ENCODE results near the gene LIPI. TPM values are rescaled to one million over a fixed set of nuclear protein-coding genes. Genes with fewer than 3 reads are reported as not detected.
"Not testable (repeated sequence)": the region's sequence is repeated elsewhere in the genome, so short reads cannot be mapped to it uniquely, and the experiment has no call there.

LIPI gene
- polyA plus RNA-seq, 4 donors, result 0.31 to 0.37 (median 0.35) TPM

- no peak for DNase-seq (ENCODE audit: low read depth in 4 of 4, low spot score in 3 of 4)
These were observed 90.5 kb downstream of the LIPI start for GRCh38 chr21:14120091-14120734.

- DNase-seq (ENCODE audit: low read depth in 4 of 4, low spot score in 3 of 4), result no peak
These were observed 91.7 kb downstream of the LIPI start for GRCh38 chr21:14119038-14119437.

- no peak for DNase-seq (ENCODE audit: low read depth in 4 of 4, low spot score in 3 of 4)
These were observed 94.7 kb downstream of the LIPI start for GRCh38 chr21:14116080-14116481.

GRCh38 chr21:14115646-14116045, 95.1 kb downstream of the LIPI start:
- DNase-seq (ENCODE audit: low read depth in 4 of 4, low spot score in 3 of 4), result no peak

- DNase-seq (ENCODE audit: low read depth in 4 of 4, low spot score in 3 of 4), result no peak
These were observed 96.5 kb downstream of the LIPI start for GRCh38 chr21:14114251-14114650.

- not testable (repeated sequence) for DNase-seq (ENCODE audit: low read depth in 4 of 4, low spot score in 3 of 4)
These were observed 106.2 kb downstream of the LIPI start for GRCh38 chr21:14104564-14104963.

- no peak for DNase-seq (ENCODE audit: low read depth in 4 of 4, low spot score in 3 of 4)
These were observed 111.2 kb downstream of the LIPI start for GRCh38 chr21:14099570-14099969.

- DNase-seq (ENCODE audit: low read depth in 4 of 4, low spot score in 3 of 4), result no peak
These were observed 112.8 kb downstream of the LIPI start for GRCh38 chr21:14097881-14098499.

GRCh38 chr21:14096577-14096976, 114.2 kb downstream of the LIPI start:
- no peak for DNase-seq (ENCODE audit: low read depth in 4 of 4, low spot score in 3 of 4)

GRCh38 chr21:14096172-14096571, 114.6 kb downstream of the LIPI start:
- no peak for DNase-seq (ENCODE audit: low read depth in 4 of 4, low spot score in 3 of 4)

- no peak for DNase-seq (ENCODE audit: low read depth in 4 of 4, low spot score in 3 of 4)
These were observed 115.7 kb downstream of the LIPI start for GRCh38 chr21:14095056-14095455.

- no peak for DNase-seq (ENCODE audit: low read depth in 4 of 4, low spot score in 3 of 4)
These were observed 117.8 kb downstream of the LIPI start for GRCh38 chr21:14092834-14093560.

- DNase-seq (ENCODE audit: low read depth in 4 of 4, low spot score in 3 of 4), result not testable (repeated sequence)
These were observed 120.6 kb downstream of the LIPI start for GRCh38 chr21:14090184-14090583.

GRCh38 chr21:14088391-14088790, 122.4 kb downstream of the LIPI start:
- no peak for DNase-seq (ENCODE audit: low read depth in 4 of 4, low spot score in 3 of 4)

- no peak for DNase-seq (ENCODE audit: low read depth in 4 of 4, low spot score in 3 of 4)
These were observed 124.2 kb downstream of the LIPI start for GRCh38 chr21:14086553-14086952.

- no peak for DNase-seq (ENCODE audit: low read depth in 4 of 4, low spot score in 3 of 4)
These were observed 126.1 kb downstream of the LIPI start for GRCh38 chr21:14084701-14085100.

- DNase-seq (ENCODE audit: low read depth in 4 of 4, low spot score in 3 of 4), result no peak
These were observed 126.7 kb downstream of the LIPI start for GRCh38 chr21:14084068-14084501.

GRCh38 chr21:14080764-14081096, 130.0 kb downstream of the LIPI start:
- no peak for DNase-seq (ENCODE audit: low read depth in 4 of 4, low spot score in 3 of 4)

- DNase-seq (ENCODE audit: low read depth in 4 of 4, low spot score in 3 of 4), result no peak
These were observed 130.6 kb downstream of the LIPI start for GRCh38 chr21:14080040-14080763.

GRCh38 chr21:14078746-14079375, 131.9 kb downstream of the LIPI start:
- DNase-seq (ENCODE audit: low read depth in 4 of 4, low spot score in 3 of 4), result no peak

Data from right renal pelvis (tissue), 4 donors.